ENCODE measurements around the gene GDF15.
"Not testable (repeated sequence)": the region's sequence is repeated elsewhere in the genome, so short reads cannot be mapped to it uniquely, and the experiment has no call there.

Gene GDF15

GRCh38 chr19:18348818-18349339 is 37.1 kb upstream of the GDF15 start:
- H3K4me1 ChIP-seq (ENCODE audit: insufficient read depth, low read length); H3K36me3 ChIP-seq (ENCODE audit: insufficient read depth, low read depth, low read length); H3K9ac ChIP-seq (ENCODE audit: low read depth, low read length); H3K27ac ChIP-seq (ENCODE audit: low read length); H3K9me3 ChIP-seq (ENCODE audit: insufficient read depth, low read depth, low read length); H3K27me3 ChIP-seq (ENCODE audit: insufficient read depth, low read length); H3K4me3 ChIP-seq (ENCODE audit: low read length): not testable (repeated sequence)

- H3K36me3 ChIP-seq (ENCODE audit: insufficient read depth, low read depth, low read length): no peaks in the 10 kb centered on the region
- H3K4me3 ChIP-seq (ENCODE audit: low read length): no peak overlapping the region
- H3K9ac ChIP-seq (ENCODE audit: low read depth, low read length): no peak overlapping the region
- H3K9me3 ChIP-seq (ENCODE audit: insufficient read depth, low read depth, low read length): no peaks in the 10 kb centered on the region
- no peaks in the 10 kb centered on the region for H3K4me1 ChIP-seq (ENCODE audit: insufficient read depth, low read length)
- H3K27ac ChIP-seq (ENCODE audit: low read length): no peak overlapping the region
- H3K27me3 ChIP-seq (ENCODE audit: insufficient read depth, low read length): no peaks in the 10 kb centered on the region
These were observed 36.3 kb upstream of the GDF15 start for GRCh38 chr19:18349524-18350128.

GRCh38 chr19:18350490-18350889 is 35.5 kb upstream of the GDF15 start:
- Histone ChIP-seq H3K4me3 (ENCODE audit: low read length) (no peak overlapping the region), H3K9me3 (ENCODE audit: insufficient read depth, low read depth, low read length) (no peaks in the 10 kb centered on the region), H3K27me3 (ENCODE audit: insufficient read depth, low read length) (no peaks in the 10 kb centered on the region), H3K36me3 (ENCODE audit: insufficient read depth, low read depth, low read length) (no peaks in the 10 kb centered on the region), H3K4me1 (ENCODE audit: insufficient read depth, low read length) (no peaks in the 10 kb centered on the region), H3K9ac (ENCODE audit: low read depth, low read length) (no peak overlapping the region), H3K27ac (ENCODE audit: low read length) (no peak overlapping the region)

- Histone ChIP-seq H3K4me3 (ENCODE audit: low read length) (no peak overlapping the region), H3K4me1 (ENCODE audit: insufficient read depth, low read length) (no peaks in the 10 kb centered on the region), H3K9ac (ENCODE audit: low read depth, low read length) (no peak overlapping the region), H3K9me3 (ENCODE audit: insufficient read depth, low read depth, low read length) (no peaks in the 10 kb centered on the region), H3K27me3 (ENCODE audit: insufficient read depth, low read length) (no peaks in the 10 kb centered on the region), H3K27ac (ENCODE audit: low read length) (no peak overlapping the region), H3K36me3 (ENCODE audit: insufficient read depth, low read depth, low read length) (no peaks in the 10 kb centered on the region)
These were observed 34.4 kb upstream of the GDF15 start for GRCh38 chr19:18351544-18351943.

GRCh38 chr19:18353378-18354005 is 32.5 kb upstream of the GDF15 start:
- peaks cover 12% of the 10 kb centered on the region; the same call in 1 of the 2 replicates for H3K36me3 ChIP-seq (ENCODE audit: insufficient read depth, low read depth, low read length)
- H3K9me3 ChIP-seq (ENCODE audit: insufficient read depth, low read depth, low read length): peaks cover 4% of the 10 kb centered on the region; the same call in 1 of the 2 replicates

GRCh38 chr19:18354743-18355142 is 31.2 kb upstream of the GDF15 start:
- not testable (repeated sequence) for H3K4me3 ChIP-seq (ENCODE audit: low read length); H3K4me1 ChIP-seq (ENCODE audit: insufficient read depth, low read length); H3K27ac ChIP-seq (ENCODE audit: low read length); H3K9me3 ChIP-seq (ENCODE audit: insufficient read depth, low read depth, low read length); H3K27me3 ChIP-seq (ENCODE audit: insufficient read depth, low read length); H3K9ac ChIP-seq (ENCODE audit: low read depth, low read length)
- peaks cover 12% of the 10 kb centered on the region; the same call in 1 of the 2 replicates for H3K36me3 ChIP-seq (ENCODE audit: insufficient read depth, low read depth, low read length)

More at GRCh38 chr19:18353378-18354005, 32.5 kb upstream of the GDF15 start:
- Histone ChIP-seq H3K4me1 (ENCODE audit: insufficient read depth, low read length) (no peaks in the 10 kb centered on the region), H3K4me3 (ENCODE audit: low read length) (no peak overlapping the region), H3K27ac (ENCODE audit: low read length) (no peak overlapping the region), H3K27me3 (ENCODE audit: insufficient read depth, low read length) (no peaks in the 10 kb centered on the region), H3K9ac (ENCODE audit: low read depth, low read length) (no peak overlapping the region)

GRCh38 chr19:18357041-18357440 is 28.9 kb upstream of the GDF15 start:
- H3K9ac ChIP-seq (ENCODE audit: low read depth, low read length): no peak overlapping the region
- no peaks in the 10 kb centered on the region for H3K4me1 ChIP-seq (ENCODE audit: insufficient read depth, low read length)
- no peaks in the 10 kb centered on the region for H3K27me3 ChIP-seq (ENCODE audit: insufficient read depth, low read length)
- peaks cover 17% of the 10 kb centered on the region; the same call in 1 of the 2 replicates for H3K36me3 ChIP-seq (ENCODE audit: insufficient read depth, low read depth, low read length)
- H3K27ac ChIP-seq (ENCODE audit: low read length): no peak overlapping the region
- peaks cover 4% of the 10 kb centered on the region; the same call in 1 of the 2 replicates for H3K9me3 ChIP-seq (ENCODE audit: insufficient read depth, low read depth, low read length)
- no peak overlapping the region for H3K4me3 ChIP-seq (ENCODE audit: low read length)

GRCh38 chr19:18361646-18362045 is 24.3 kb upstream of the GDF15 start:
- H3K4me1 ChIP-seq (ENCODE audit: insufficient read depth, low read length): peaks cover 8% of the 10 kb centered on the region
- peaks cover 17% of the 10 kb centered on the region for H3K36me3 ChIP-seq (ENCODE audit: insufficient read depth, low read depth, low read length)
- no peak overlapping the region for H3K27ac ChIP-seq (ENCODE audit: low read length)
- peaks cover 4% of the 10 kb centered on the region; the same call in 1 of the 2 replicates for H3K9me3 ChIP-seq (ENCODE audit: insufficient read depth, low read depth, low read length)
- no peak overlapping the region for H3K4me3 ChIP-seq (ENCODE audit: low read length)
- no peaks in the 10 kb centered on the region for H3K27me3 ChIP-seq (ENCODE audit: insufficient read depth, low read length)
- H3K9ac ChIP-seq (ENCODE audit: low read depth, low read length): no peak overlapping the region

- Histone ChIP-seq H3K36me3 (ENCODE audit: insufficient read depth, low read depth, low read length) (peaks cover 5% of the 10 kb centered on the region), H3K4me3 (ENCODE audit: low read length) (no peak overlapping the region), H3K9me3 (ENCODE audit: insufficient read depth, low read depth, low read length) (no peaks in the 10 kb centered on the region), H3K27ac (ENCODE audit: low read length) (no peak overlapping the region), H3K4me1 (ENCODE audit: insufficient read depth, low read length) (peaks cover 8% of the 10 kb centered on the region), H3K9ac (ENCODE audit: low read depth, low read length) (no peak overlapping the region), H3K27me3 (ENCODE audit: insufficient read depth, low read length) (no peaks in the 10 kb centered on the region)
These were observed 22.9 kb upstream of the GDF15 start for GRCh38 chr19:18362934-18363542.

- Histone ChIP-seq H3K27ac (ENCODE audit: low read length) (no peak overlapping the region), H3K4me3 (ENCODE audit: low read length) (no peak overlapping the region), H3K4me1 (ENCODE audit: insufficient read depth, low read length) (peaks cover 8% of the 10 kb centered on the region), H3K27me3 (ENCODE audit: insufficient read depth, low read length) (no peaks in the 10 kb centered on the region), H3K36me3 (ENCODE audit: insufficient read depth, low read depth, low read length) (peaks cover 5% of the 10 kb centered on the region), H3K9me3 (ENCODE audit: insufficient read depth, low read depth, low read length) (no peaks in the 10 kb centered on the region), H3K9ac (ENCODE audit: low read depth, low read length) (no peak overlapping the region)
These were observed 22.2 kb upstream of the GDF15 start for GRCh38 chr19:18363787-18364186.

- Histone ChIP-seq H3K27ac (ENCODE audit: low read length) (peak overlapping the region; percentile 97), H3K9ac (ENCODE audit: low read depth, low read length) (peak overlapping the region; percentile 73; the same call in 1 of the 2 replicates)
- not testable (repeated sequence) for H3K27me3 ChIP-seq (ENCODE audit: insufficient read depth, low read length); H3K36me3 ChIP-seq (ENCODE audit: insufficient read depth, low read depth, low read length); H3K9me3 ChIP-seq (ENCODE audit: insufficient read depth, low read depth, low read length); H3K4me3 ChIP-seq (ENCODE audit: low read length); H3K4me1 ChIP-seq (ENCODE audit: insufficient read depth, low read length)
These were observed 21.6 kb upstream of the GDF15 start for GRCh38 chr19:18364277-18364825.
